GM19328 (cell line): ENCODE measurements around the gene GCNA.
"Not testable (repeated sequence)": the region's sequence is repeated elsewhere in the genome, so short reads cannot be mapped to it uniquely, and the experiment has no call there.

Source experiments
- ATAC-seq: cut with Tn5 transposase; IDR thresholded peaks from one replicate; pipeline ENCODE4 v1.9.1; 2021; ENCODE audit warnings: mild to moderate bottlenecking, moderate library complexity; ENCODE audit not compliant: unreplicated experiment

GCNA gene

GRCh38 chrX:71558920-71559319 is 19.3 kb upstream of the GCNA start:
- no peak for ATAC-seq

DNA sequence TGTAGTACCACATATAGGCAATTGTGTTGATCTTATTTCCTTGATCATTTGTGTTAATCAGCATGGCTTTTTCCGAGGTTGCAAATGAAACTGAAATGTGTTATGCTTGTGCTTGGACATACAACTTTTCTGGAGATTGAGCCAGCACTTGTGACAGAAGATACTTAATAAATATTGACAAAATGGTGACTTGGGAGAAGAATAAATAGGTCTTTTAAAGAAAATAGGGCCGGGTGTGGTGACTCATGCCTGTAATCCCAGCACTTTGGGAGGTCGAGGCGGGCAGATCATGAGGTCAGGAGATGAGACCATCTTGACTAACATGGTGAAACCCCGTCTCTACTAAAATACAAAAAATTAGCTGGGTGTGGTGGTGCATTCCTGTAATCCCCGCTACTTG is 18.5 kb upstream of the GCNA start:
- not testable (repeated sequence) for ATAC-seq

DNA sequence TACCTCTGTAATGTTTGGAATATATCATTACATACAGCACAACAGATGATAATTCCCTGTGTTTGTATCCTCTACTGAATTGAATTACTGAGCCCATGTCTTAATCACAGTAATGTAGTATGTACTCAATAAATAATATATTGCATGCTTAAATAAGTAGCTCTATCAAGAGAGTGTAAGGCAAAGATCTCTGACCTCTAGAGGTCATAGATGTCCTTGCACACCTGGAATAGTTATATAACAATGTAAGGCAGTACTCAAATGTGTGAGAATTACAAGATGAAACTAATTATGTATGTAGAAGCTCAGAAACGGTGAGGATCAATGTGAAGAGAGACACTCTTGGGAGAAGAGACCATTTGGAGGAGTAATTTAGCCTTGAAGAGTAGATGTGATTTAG is 14.3 kb upstream of the GCNA start:
- ATAC-seq = no peak

DNA sequence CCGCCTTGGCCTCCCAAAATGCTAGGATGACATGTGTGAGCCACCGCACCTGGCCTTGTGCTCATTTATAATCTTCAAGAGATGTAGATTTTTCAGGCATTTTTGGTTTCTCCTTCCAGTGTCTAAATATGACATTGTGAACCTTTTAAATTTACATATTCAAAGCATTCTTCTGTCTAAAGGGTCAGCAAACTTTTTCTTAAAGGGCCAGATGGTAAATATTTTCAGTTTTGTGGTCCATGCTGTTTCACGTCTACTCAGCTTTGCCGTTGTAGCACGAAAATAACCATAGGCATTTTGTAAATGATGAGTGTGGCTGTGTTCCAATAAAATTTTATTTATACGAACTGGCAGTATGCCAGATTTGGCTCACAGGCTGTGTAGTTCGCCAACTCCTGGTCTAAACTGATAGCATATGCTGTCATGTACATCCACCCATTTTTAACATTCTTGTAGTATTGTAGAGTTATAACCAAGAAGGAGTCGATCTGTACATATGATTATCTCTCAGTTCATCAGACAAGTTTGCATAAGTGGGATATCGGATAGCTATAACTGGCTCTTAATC is 12.7 kb upstream of the GCNA start:
- no peak for ATAC-seq

DNA sequence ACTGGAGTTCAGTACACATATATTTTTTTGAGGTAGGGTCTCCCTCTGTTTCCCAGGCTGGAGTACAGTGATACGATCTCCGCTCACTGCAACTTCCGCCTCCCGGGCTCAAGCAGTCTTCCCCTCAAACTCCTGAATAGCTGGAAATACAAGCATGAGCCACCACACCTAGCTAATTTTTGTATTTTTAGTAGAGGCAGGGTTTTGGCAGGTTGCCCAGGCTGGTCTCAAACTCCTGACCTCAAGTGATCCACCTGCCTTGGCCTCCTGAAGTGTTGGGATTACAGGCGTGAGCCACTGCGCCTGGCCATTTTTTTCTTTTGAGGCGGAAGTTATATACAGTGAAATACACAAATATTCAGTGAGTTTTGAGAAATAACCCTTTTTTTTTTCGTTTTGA is 6.8 kb upstream of the GCNA start:
- ATAC-seq = not testable (repeated sequence)

DNA sequence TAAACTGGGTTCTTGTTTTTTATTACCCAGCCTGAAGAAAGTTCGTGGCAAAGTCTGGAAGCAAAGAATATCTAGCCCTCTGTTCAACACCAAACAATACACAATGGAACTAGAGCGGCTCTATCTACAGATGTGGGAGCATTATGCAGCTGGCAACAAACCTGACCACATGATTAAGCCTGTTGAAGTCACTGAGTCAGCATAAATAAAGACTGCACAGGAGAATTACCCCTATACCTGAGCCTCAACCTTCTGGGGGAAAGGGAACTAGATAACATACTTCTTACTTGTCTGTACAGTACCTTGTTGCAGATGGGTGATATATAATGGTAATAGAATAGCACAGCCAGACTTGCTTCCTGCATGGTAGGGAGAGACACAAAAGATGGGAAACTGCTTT is 4.6 kb upstream of the GCNA start:
- no peak for ATAC-seq

GRCh38 chrX:71577682-71578081 is 555 bp upstream of the GCNA start:
- ATAC-seq = no peak

- ATAC-seq = no peak
These were observed 1.1 kb downstream of the GCNA start for GRCh38 chrX:71579136-71579989.

DNA sequence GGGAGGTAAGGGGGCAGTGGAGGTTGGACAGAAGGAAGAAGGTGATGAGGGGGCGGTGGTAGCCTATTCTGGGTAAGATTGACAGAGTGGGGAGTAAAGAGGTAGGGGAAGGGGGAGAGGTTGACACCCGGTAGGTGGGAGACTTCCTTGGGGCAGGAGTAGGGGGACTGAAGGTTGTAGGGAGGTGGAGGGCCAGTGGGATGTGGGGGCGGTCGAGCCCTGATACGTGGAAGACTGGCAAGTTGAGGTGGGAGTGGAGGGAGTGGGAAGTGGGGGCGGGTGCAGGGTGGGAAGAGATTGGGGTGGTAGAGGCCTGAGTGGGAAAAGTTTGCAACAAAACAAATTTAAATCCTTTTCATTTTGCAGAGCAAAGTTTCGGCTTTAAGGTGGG is 1.7 kb downstream of the GCNA start:
- ATAC-seq = no peak

DNA sequence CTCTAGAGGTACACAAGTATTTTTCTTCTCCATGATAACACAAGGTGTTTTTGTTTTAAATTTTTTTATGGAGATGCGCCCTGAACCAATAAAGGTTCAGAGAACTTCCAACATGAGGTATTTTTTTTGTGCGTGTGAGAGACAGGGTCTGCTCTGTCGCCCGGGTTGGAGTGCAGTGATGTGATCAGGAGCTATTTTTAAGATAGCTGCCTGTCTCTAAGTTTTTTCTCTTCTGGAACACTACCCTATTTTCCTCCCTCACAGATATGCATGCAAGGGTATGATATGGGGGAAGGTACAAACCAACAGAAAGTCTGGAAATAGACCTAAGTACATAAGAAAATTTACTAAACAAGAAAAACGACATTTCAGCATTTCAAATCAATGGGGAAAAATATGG is 3.0 kb downstream of the GCNA start:
- no peak for ATAC-seq

DNA sequence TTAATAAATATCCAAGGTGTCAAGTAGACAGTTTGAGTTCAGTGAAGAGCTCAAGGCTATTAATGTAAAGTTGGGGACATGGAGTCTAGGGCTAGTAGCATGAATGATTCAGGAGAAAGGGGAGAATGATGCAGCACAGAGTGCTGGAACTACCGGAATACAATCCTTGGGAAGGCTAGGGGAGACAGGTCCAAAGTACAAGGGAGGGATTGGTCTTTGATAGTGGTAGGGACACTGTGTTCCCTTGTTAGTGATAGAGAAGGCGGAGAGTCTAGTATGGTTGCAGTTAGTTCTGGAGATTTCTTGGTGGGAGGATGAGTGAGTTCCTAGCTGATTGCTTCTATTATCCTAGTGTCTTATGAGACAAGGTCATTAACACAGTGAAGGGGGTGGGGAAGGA is 8.7 kb downstream of the GCNA start:
- no peak for ATAC-seq

DNA sequence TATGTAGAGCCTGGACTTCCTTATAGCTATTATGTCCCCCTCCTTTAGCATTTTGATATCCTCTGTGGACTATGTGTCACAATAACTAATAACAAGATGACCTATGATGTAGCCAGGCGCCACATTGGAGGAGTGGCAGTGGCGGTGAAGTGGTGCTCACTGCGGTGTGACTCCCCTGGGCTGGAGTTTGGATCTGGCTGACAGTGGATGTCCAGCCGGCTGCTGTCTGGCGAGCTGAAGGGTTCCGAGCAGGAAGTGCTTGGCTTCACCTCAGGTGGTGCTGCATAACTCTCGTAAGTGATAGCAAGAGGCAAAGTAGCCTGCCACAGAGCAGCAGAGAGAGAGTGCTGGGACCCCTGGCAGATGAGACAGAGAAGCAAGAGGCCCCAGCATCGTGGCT is 15.0 kb downstream of the GCNA start:
- not testable (repeated sequence) for ATAC-seq

- ATAC-seq = no peak
These were observed 21.7 kb downstream of the GCNA start for GRCh38 chrX:71599965-71600364.

DNA sequence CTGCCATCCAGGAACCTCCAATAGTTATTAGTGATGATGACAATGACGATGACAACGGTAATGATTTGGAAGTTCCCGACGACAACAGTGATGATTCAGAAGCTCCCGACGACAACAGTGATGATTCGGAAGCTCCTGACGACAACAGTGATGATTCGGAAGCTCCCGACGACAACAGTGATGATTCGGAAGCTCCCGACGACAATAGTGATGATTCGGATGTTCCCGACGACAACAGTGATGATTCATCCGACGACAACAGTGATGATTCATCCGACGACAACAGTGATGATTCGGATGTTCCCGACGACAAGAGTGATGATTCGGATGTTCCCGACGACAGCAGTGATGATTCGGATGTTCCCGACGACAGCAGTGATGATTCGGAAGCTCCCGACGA is 25.4 kb downstream of the GCNA start:
- ATAC-seq = no peak

- ATAC-seq = no peak
These were observed 25.9 kb downstream of the GCNA start for GRCh38 chrX:71604141-71604540.

DNA sequence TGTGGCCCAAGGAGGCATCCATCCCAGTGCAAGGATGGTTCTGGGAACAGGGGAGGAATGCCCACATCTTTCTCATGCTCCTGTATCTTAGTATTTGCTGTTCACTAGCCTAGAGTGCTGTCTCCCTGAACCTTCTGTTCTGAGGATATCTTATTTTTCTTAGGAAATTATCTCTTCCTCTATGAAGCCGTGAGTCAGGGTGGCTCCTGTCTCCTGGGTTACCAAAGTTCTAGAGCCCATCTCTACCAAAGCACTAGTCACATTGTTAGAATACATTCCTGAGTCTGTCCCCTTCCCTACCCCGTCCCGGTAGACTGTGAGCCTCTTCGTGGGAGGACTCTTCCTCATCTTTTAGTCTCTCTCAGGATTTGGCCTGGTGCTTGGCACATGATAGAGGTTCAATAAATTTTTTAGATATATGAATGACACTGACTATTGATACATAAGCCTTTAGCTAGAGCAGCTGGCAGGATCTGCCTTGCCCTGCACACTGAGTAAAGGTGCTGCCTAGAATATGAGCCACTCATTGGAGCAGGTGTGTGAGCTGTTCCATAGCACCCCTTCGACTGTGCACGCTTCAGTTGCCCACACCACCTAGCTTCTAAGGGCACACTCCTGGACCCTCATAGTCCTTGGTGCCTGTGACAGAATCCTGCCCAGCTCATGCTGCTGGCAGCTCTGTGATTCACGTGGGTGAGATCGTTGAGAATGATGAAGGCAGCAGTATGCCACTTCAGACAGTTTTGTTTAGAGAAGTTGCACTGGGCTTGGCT is 26.7 kb downstream of the GCNA start:
- no peak for ATAC-seq

DNA sequence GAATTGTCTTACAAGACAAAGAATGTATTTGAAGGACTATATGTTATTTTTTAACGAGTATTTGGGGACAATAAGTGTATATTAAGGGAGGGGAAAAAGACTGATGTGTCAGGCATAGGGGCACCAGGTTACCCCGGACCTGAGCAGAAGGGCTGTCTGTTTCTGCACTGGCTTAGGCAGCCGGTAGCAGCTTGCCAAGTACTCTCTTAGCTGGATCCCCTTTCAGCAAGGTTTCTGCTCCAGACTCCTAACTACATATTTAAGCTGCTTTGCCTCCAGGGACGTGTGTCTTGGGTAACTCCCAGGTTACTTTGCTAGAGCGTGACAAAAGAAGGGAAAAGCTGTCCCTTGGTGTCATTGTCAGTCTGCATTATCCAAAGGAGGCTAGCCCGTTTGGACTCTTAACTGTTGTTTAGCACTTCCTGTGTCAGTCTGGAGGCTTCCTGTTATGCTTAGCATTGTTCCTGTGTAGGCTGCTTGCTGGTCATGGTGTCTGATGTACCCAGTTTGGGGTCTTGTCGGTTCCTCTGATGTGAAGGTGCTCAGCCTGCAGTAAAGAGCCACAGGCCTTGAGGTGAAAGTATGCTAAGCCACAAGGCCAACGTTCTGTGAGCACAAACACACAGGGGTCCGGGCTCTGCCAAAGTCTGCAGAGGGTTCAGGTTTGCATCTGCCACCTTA is 28.4 kb downstream of the GCNA start:
- no peak for ATAC-seq

DNA sequence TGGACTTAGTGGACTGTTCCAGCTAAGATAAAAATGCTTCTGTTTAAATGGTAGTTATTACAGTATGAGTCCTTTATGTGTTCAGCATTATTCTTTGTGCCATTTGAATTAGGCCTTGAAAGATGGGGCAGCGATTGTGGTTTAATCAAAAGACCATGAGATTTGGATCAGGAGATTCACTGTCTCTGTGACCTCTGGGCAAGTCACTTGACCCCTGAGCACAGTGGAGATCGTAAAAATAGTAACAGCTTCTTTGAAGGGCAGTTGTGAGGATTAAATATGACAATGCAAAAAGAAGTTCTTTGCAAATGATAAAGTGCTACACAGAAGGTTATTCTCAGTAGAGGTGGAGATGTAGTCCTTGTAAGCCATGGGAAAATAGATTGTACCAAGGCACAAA is 29.3 kb downstream of the GCNA start:
- no peak for ATAC-seq

GRCh38 chrX:71609095-71609750 is 31.0 kb downstream of the GCNA start:
- ATAC-seq = no peak

GRCh38 chrX:71611736-71612135 is 33.5 kb downstream of the GCNA start:
- ATAC-seq = not testable (repeated sequence)

DNA sequence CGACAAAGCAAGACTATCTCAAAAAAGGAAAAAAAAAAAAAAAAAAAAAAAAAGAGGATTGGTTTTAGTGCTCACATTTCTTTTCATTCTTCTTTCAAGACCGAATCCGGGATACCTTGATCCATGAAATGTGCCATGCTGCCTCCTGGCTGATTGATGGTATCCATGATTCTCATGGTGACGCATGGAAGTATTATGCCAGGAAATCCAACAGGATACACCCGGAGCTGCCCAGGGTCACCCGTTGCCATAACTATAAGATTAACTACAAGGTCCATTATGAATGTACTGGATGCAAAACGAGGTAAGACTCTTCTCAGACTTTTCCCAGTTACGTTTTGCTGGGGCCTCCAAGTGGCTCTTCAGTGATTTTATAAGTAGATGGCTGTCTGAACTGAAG is 34.0 kb downstream of the GCNA start:
- no peak for ATAC-seq
